NCI-H2227 treated with DMSO at 0.1 percent for 48 hours (cell line): ENCODE results near the gene ARHGEF4.
"Not testable (repeated sequence)": the region's sequence is repeated elsewhere in the genome, so short reads cannot be mapped to it uniquely, and the experiment has no call there.

Experiments
- DNase-seq: peaks from one replicate; lab custom pipeline; 2025; lab: John Stamatoyannopoulos, UW

ARHGEF4 gene

DNA sequence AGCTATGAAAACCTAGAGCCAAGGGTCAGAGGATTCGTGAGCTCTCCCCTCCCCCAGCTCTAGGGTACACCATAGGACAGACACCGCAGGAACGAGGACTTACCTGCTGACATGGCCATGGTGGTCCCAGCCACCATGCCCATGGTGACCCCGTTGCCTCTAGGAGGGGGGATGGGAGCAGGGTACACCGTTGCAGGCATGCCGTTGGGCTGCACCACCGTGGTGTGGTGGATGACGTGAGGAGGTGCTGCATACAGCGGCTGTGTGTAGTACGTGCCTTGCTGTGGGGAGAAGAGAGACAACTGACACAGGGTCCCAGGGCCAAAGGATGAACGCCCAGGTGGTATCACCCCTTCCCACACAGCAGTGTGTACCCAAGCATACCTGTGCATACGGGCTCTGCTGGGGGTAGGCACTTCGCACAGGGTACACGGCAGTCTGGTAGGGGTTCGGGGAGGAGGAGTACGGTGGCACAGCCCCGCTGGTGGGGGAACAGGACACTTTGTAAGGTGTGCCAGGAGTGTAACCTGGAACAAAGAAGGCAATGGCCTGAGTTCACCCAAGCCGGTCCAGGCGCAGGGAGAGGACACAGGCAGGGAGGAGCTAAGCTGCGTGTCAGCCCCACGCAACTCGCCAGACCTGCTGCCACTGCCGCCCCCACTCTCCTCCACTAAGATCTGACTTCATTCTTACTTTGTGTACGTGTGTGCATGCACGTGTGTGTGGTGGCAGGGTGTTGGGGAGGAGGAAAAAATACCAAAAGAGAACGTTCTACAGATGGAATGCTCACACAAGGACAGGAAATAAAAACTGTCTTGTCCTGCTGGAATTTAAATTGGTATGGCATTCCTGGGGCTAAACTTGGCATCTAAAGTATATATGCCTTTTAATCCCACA, 218.7 kb downstream of the ARHGEF4 start:
- no peak for DNase-seq

DNA sequence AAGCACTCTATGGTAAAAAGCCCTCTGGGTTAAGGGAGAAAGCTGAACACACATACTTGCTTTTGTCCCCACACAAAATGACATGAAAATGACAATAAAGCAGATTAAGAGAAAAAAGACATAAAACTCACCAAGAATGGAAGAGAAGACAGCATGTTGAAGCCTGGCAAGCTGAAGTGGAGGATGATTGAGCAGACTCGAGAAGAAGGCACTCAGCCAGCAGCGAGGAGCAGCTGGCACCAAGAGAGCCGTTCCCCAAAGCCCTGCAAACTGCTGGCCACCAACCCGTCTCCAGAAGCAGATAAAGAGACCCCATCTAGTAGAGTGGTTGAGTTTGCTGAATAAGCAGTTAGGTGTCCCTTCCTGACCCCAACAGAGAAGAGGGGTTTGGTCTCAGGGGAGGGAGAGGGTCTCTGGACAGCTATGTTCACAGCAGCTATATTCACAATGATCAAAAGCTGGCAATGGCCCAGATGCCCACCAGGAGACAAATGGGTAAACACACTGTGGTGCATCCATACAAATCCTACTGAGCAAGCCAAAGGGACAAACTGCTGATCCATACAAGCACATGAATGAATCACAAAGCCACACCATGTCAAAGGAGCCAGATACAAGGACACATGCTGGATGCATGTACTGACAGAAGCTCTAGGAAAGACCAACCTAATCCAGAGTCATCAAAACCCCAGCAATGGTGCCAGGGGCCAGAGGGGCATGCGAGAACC, 219.7 kb downstream of the ARHGEF4 start:
- DNase-seq: no peak

DNA sequence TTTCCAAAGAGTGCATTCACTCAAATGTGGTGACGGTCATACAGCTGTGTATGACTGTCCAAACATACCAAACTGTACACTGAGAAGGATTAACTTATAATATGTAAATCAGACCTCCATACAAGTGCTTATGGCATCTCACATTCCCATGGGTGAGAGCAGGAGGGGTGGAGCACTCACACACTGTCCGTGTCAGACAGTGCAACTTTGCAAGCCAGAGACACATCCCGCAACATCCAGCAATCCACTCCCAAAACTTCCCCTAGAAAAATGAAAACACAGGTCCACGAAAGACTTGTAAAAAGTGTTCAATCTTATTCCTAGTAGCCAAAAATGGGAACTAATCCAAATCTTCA, 220.2 kb downstream of the ARHGEF4 start:
- no peak for DNase-seq

DNA sequence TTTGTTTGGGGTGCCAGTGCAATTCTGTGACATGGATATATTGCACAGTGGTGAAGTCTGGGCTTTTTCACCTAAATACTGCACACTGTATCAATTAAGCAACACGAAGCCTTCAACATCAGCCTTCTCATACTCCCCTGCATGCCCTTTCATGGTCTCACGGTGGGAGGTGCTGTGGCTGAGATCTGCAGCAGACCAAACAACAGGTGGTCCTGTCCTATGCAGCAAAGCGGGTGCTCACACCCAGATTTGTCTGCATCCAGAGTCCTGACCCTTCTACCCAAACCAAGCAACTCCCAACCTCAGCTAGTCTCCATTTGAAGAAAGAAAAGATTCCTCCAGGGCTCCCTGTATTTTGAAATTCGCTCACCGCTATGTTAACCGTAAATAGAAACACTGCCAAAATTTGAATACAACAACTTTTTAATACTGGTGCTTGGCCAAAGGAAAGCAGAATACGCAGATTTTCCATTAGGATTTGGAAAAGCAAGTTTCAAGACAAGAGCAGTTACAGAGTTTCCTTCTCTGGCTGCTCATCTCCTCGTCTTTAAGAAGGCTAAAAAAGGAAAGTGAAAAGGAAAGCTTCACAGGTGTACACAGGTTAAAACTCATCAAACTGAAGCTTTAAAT, 221.6 kb downstream of the ARHGEF4 start:
- no peak for DNase-seq

DNA sequence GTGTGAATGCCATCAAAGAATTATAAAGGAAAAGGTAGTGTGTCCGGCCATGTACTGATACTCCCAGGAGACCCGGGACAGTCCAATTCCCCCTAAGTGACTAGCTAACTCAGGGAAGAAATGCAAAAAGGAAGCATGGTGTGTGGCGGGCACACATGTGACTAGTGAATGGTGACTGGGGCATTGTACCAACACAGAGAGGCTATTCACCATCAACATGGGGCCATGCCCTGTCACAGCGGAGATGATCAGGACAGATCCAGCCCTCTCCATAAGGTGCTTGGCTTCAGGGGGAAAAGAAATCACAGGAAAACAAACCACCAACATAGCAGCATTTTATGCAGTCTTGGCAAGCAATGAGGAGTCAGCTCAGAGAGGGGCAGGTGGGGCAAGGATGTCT, 222.2 kb downstream of the ARHGEF4 start:
- DNase-seq: no peak

DNA sequence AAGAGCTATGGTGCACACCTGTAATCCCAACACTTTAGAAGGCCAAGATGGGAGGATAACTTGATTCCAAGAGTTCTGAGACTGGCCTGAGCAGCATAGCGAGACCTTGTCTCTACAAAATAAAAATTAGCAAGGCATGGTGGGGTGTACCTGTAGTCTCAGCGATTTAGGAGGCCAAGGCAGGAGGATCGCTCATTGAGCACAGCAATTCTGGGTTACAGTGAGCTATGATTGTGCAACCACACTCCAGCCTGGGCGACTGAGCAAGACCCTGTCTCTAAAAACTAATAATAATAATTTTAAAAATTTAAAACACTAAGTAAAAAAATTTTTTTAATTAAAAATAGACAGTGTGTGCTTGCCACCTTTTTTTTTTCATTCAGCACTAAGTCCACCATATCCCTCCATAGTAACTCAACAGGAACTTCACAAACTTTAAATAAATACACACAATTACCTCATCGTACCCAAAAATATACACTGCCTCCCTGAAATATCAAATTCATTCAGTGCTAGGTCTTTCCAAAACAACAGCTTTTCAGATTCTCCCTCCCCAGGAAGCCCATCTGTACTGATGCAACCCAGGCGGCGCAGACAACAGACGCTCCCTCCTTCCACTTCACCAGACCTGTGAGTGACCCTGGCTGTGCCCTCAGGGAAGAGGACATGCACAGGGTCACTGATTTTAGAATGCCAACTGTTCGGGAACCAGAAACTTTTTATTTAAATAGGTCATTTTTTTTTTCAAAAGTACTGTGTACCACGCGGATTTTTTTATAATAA, 227.0 kb downstream of the ARHGEF4 start:
- DNase-seq: no peak

DNA sequence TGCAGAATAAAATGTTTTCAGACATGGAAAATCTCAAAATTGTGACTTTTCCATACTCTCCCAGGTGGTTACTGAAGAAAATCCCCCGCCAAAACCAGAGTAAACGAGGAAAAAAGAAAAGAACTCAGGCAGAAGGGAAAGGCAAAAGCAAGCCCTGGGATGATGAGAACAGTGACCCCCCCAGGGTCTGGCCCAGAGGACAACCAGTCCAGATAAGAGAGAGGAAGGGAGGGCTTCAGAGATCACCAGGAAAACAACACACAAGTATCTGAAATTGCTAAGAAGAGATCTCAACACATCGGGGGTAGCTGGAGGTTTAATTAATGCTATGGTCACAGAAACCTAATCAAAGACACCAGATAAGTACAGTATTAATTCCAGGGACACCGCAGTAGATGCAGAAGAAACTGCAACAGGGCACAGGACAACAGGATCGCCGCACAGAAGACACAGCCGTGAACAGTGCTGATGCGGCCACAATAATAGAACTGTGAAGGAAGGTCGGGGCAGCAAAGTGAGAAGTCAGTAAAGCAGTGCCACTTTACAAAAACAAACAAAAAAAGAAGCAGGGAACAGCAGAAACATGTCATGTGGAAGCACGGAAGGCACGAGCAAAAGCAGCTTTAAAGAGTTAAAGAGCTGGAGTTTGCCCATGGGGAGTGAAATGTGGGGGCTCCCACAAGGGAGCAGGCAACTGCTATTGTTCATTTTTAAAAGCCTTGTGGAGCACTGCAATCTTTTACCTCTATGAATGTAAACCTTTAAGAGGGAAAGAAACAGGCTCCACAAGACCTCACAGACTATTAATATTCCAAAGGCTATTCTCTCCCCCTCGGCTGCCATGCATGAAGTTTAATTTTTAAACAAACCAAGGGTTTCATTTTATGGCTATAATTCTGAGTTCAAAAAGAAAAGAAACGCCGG, 228.1 kb downstream of the ARHGEF4 start:
- no peak for DNase-seq

DNA sequence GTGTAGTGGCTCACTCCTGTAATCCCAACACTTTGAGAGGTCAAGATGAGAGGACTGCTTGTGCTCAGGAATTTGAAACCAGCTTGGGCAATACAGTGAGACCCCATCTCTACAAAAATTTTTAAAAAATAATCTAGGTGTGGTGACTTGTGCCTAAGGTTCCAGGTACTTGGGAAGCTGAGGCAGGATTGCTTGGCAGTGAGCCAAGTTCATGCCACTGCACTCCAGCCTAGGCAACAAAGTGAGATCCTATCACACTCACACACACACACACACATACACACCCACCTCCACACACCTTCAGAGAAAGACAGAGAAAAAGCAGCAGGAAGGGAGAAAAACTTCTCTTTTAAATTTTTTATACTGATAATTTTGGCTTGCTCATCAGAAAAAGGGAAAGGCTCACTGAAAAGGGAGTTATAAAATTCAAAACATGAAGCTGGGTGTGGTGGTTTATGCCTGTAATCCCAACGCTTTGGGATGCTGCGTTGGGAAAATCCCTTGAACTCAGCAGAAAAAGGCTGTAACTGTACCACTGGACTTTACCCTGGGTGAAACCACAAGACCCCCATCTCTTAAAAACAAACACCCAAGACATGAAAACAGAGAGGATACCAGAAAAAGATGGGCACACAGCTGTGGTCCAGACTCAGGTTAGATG, 230.9 kb downstream of the ARHGEF4 start:
- DNase-seq: no peak

DNA sequence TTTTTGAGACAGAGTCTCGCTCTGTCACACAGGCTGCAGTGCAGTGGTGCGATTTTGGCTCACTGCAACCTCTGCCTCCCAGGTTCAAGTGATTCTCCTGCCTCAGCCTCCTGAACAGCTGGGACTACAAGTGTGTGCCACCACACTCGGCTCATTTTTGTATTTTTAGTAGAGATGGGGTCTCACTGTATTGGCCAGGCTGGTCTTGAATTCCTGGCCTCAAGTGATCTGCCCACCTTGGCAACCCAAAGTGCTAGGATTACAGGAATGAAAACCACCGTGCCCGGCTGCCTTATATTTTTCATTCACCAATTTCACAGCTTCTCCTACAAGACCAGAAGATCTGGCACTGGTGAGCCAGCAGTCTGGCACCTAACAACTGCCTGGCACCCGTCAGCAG, 231.5 kb downstream of the ARHGEF4 start:
- DNase-seq: not testable (repeated sequence)

DNA sequence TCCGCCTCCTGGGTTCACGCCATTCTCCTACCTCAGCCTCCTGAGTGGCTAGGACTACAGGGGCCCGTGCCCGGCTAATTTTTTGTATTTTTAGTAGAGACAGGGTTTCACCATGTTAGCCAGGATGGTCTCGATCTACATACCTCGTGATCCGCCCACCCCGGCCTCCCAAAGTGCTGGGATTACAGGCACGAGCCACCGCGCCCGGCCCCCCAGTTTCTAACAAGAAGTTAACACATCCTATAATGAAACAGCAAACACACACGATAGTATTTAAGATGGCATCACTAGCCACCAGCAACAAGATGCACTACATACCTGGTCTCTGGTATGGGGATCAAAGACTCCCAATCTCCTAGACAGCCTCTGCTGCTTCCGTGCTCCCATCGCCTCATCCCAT, 238.9 kb downstream of the ARHGEF4 start:
- DNase-seq: not testable (repeated sequence)

DNA sequence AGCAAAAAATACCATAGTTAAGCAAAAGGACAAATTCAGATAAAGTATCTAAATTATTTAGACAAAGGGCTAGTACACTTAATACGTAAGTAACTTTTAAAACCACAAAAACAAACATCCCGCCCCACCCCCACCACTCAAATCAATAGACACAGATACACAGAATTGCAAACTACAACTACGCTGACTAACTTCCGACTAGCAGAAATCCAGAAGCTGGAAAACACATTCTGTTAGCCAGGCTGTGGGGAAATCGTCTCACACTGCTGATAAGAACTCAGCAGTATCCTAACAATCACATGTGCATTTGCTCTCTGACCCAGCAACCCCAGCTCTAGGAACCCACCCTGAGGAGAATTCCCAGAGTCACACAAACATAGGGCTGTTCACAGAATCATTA, 240.0 kb downstream of the ARHGEF4 start:
- DNase-seq: no peak

DNA sequence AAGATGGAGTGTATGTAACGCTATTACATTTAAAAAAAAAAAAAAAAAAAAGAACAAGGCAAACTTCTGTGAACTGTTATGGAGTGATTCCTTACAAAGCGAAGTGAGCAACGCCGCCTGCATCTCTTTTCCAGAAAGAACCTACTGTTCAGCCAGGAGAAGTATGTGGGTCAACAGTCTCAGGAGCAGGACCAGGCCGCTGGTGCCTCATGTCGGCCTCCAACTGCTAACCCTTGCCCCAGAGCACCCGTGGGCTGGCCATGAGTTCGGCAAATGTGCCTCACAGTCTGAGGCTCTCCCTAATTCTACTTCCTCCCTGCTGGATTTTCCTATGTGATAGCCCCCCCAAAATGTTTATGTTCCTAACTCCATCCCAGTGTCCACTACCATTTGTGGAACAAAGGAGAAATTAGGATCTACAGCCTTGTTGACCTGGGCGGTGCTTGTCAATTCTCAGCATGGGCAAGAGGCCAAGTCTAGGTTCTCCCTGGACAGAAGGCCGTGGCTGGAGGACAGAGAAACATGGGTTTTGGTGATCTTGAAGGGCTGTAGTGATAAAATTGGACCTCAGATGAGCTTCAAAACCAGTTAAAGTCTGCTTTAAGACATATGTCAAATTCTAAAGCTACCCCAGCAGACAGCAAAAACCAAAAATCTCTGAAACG, 240.6 kb downstream of the ARHGEF4 start:
- DNase-seq: no peak

DNA sequence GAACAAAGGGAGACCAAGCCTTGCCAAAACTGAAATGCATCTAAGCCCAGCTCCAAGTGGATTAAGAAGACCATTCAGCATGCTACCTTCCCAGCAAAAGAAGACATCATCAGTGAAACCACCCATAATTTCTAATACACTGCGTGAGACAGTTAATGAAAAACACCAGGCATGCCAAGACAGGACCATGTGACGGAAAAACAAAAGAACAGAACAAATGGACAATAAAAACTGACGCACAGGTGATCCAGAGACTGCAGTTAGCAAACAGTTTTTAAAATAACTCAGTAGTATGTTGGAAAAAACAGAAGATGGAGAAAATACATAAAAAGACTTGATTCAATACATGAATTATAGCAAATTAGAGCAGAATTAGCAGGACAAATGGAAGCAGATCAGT, 241.3 kb downstream of the ARHGEF4 start:
- DNase-seq: no peak

DNA sequence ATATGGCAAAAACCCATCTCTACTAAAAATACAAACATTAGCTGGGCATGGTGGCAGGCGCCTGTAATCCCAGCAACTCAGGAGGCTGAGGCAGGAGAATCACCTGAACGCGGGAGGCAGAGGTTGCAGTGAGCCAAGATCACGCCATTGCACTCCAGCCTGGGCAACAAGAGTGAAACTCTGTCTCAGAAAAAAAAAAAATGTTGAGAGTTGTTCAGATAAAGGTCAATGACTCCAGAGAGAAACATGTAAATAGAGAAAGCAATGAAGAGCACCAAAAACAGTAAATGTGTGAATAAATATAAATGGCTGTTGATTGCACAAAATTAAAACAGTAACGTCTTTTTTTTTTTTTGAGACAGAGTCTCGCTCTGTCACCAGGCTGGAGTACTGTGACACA, 243.2 kb downstream of the ARHGEF4 start:
- DNase-seq: not testable (repeated sequence)

DNA sequence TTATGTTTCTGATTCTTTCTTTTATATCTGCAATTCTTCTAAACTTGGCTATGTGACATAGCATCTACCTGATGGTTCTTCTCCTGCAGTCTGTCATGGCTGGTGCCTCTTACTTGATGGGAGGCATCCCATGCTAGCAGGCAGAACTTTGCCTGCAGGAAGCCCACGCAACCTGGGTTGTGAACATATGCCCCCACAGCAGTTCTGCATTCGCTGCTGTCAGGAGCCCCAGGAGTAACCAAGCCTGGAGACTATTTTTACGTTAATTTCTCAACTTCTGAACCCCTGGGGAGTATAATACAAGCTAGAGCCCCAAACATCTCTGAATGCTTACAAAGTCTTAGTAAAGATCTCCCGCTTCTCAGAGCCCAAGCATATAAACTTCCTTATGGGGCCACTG, 244.5 kb downstream of the ARHGEF4 start:
- DNase-seq: no peak

DNA sequence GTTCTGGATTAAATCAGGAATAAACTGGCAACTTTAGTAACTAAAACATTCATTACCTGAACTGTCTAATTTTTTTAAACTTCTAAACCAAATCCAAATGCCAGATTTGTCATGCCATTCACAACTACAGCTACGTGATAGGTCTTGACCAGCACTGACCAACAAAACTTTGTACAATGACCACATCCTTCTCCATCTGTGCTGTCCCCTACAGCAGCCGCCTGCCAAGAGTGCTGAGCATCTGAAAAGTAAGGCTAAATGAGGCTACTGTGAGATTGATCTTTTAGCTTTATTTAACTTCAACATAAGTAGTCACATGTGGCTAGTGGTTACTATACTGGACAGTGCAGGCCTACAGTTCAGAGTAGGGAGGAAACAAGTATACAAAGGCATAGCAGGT, 248.9 kb downstream of the ARHGEF4 start:
- no peak for DNase-seq

DNA sequence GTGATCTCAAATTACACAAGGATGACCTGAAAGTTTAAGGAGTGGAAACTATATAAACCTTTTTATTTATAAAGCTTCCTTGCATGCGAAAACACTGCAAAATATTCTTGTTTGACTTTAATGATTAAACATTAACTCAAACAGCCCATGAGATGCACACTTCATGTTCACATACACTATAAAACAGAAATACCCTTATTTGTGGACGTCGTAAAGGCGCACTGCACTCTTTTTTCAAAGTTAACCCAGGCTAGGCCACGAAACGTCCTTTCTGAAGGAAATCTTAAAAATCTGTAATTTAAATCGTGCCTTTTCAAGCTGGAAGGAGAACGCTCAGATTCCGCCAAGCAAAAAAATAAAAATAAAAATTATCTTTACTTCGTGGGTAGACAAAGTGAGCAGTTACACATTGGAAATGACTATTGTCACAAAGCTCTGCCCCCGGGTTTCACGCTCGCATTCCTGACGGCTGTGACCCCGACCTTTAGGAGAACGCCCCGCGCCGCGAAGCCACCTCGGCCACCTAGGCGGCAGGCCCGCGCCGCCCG, 255.8 kb downstream of the ARHGEF4 start:
- DNase-seq: no peak

DNA sequence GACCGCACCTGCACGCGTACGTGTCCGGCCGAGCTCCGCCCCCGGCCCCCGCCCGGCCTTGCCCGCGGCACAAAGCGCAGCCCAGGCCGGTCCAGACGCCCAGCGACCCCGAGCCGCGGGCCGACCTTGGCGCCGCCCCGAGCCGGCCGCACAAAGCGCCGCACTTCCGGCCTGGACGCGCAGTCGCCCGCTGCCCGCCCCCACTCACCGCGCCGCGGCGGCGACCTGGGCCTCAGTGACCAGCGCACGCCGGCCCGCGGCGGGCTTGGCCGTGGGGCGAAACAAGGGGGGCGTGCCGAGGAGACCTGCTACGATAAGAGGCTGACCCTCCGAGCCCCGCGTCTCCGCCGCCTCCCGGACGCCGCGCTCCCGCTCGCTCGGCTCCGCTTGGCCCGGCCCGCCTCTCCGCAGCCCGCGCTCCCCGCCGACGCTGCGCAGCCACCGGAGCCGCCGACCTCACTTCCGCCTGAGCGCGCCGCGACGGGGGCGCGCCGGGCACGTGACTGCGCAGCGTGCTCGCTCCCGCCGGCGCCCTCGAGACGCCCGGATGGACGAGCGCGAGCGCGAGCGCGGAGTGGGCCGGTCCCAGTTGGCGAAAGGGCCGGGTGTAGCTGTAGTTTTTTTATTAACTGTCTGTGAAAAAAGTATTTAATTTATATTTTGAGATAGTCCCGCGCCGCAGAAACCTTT, 256.4 kb downstream of the ARHGEF4 start, which contains the start of gene FAM168B:
TSS of gene FAM168B (minus strand) at position 455 of the 690 bp plus-strand sequence. CDS start 10,814 bp downstream, outside the sequence.
- DNase-seq: peak; percentile 93
